ENCODE measurements around the gene HRH1. TPM values are rescaled to one million over a fixed set of nuclear protein-coding genes. Genes with fewer than 3 reads are reported as not detected.

Gene HRH1
- total and polyA plus RNA-seq, 2 of the 13 experiments (the other 11 are each of a cell fraction or from before 2014, with no cell fraction given): not detected

DNA sequence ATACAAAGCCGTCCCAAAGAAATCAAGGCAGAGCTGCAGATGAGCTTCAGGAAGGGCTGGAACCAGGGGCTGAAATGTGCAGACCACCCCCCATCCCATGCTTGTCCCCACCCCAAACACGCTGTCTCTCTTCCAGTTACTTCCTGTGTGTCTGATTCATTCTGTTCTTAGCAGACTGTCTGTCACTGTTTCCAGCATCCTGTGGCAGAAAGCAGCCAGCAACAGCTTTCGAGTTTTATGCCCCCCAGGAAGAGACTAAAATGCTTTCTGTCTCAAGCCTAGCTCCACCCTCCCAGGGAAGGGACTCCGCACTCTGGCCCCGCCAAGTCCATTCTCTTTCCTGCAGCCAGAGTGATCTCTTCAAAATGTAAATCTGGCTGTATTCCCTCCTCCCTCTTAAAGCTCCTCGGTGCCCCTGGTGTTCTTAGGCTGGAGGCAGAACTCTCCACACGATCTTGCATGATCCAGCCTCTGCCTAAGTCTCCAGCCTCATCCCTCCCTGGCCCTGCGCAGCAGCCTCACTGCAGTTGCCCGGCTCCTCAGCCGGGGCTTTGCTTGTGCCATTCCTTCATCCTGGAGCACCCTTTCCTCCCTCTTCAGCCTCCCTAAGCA, 41.5 kb downstream of the HRH1 start (continued):
- no peak for TF ChIP-seq ZNF407 (CRISPR knock-in tag; IDR thresholded peaks at IDR 0.05; ENCODE audit: not compliant biosample characterization)
- TF ChIP-seq DMAP1 (CRISPR knock-in tag; IDR thresholded peaks at IDR 0.05): no peak
- TF ChIP-seq NCOR1 (IDR thresholded peaks at IDR 0.05; ENCODE audit: borderline replicate concordance, low read length): no peak
- TF ChIP-seq TOPORS (CRISPR knock-in tag; IDR thresholded peaks at IDR 0.05): no peak
- no peak for TF ChIP-seq NCOA5 (CRISPR knock-in tag; IDR thresholded peaks at IDR 0.05)
